Heart left ventricle (tissue), 16 donors: ENCODE data around the gene TNFAIP8L2. TPM values are rescaled to one million over a fixed set of nuclear protein-coding genes. Genes with fewer than 3 reads are reported as not detected.
A peak's percentile ranks its signal among the peaks of the same experiment; 100 is the strongest.

Experiments
- ATAC-seq, 4 donors: fragments of 200-7000 bp; cut with Tn5 transposase; one replicate each; pipeline ENCODE4 v1.9.1; 2020 to 2022; ENCODE audit warnings: moderate library complexity in 4 of 4, mild to moderate bottlenecking in 3 of 4, moderate number of reproducible peaks in 1 of 4
- DNase-seq, 5 donors: peaks; one replicate each; pipeline ENCODE4 v3.0.0-alpha.2; 2020
- H3K27ac ChIP-seq, 12 donors: fragments of 200-600 bp; sonication (generic) in 4 of 12; one replicate each; pipeline versions ENCODE4 v1.5.0 to v1.8.0; 2016 to 2022; ENCODE audit warnings: mild to moderate bottlenecking in 2 of 12
- H3K27me3 ChIP-seq, 9 donors: fragments of 200-600 bp; sonication (generic) in 2 of 9; one replicate each; pipeline versions ENCODE4 v1.5.1 to v1.8.0; 2016 to 2022; ENCODE audit warnings: mild to moderate bottlenecking in 3 of 9
- H3K36me3 ChIP-seq, 9 donors: fragments of 200-600 bp; sonication (generic) in 2 of 9; one replicate each; pipeline versions ENCODE4 v1.5.0 to v1.8.0; 2018 to 2022; ENCODE audit warnings: mild to moderate bottlenecking in 2 of 9
- H3K4me1 ChIP-seq, 12 donors: fragments of 200-600 bp; sonication (generic) in 4 of 12; one replicate each; pipeline versions ENCODE4 v1.5.0 to v1.8.0; 2016 to 2022; ENCODE audit warnings: mild to moderate bottlenecking in 3 of 12
- H3K4me3 ChIP-seq, 12 donors: fragments of 200-600 bp; sonication (generic) in 4 of 12; one replicate each; pipeline versions ENCODE4 v1.5.0 to v1.8.0; 2017 to 2022; ENCODE audit warnings: mild to moderate bottlenecking in 9 of 12, moderate library complexity in 4 of 12
- H3K9me3 ChIP-seq, 12 donors: fragments of 200-600 bp; sonication (generic) in 4 of 12; one replicate each; pipeline versions ENCODE4 v1.5.0 to v1.8.0; 2016 to 2022; ENCODE audit warnings: mild to moderate bottlenecking in 1 of 12
- CTCF ChIP-seq, 12 donors: fragments of 200-600 bp; sonication (generic) in 4 of 12; IDR thresholded peaks; one replicate each; pipeline versions ENCODE4 v1.5.0 to v1.8.0; 2018 to 2022; ENCODE audit warnings: antibody characterized with exemption in 12 of 12, mild to moderate bottlenecking in 5 of 12
- POLR2A ChIP-seq, 2 donors: fragments of 450-650 bp; IDR thresholded peaks; one replicate each; pipeline ENCODE4 v1.6.1; 2017; ENCODE audit warnings: antibody characterized with exemption in 2 of 2, mild to moderate bottlenecking in 2 of 2, moderate library complexity in 2 of 2
- WGBS, 4 donors: extraction: QIAGEN DNeasy Blood & Tissue Kit in 2 of 4; methylation state at CpG; one replicate each; pipeline versions ENCODE4 v1.1.5 to v1.1.7; 2013 to 2018; 5-methylcytosine and 5-hydroxymethylcytosine counted together
- intact Hi-C, 10 donors: fragments of 100-400 bp; cut with DNase I; formaldehyde crosslinking; loops; one replicate each; pipeline versions ENCODE4 v1.11.1 to v1.14.2; 2022
- polyA plus RNA-seq, 2 donors: library from polyadenylated mRNA; stranded (reverse); fragments of 200-250 nt; gene quantifications; one replicate each; pipeline ENCODE4 v1.2.3, GENCODE V29; 2013
- total RNA-seq, 9 donors: library from RNA; depleted of rRNA in 2 of 9; stranded (reverse); fragments of >200 nt in 2 of 9; fragmentation: NEBNext Ultra II Directional in 3 of 9; extraction: Animal tissue kit (Norgen Biotek cat#: 25700) in 3 of 9; gene quantifications; one replicate each; pipeline versions ENCODE4 v1.1.0 to v1.2.4, GENCODE V29; 2016 to 2023
- donor health status: ischemic (EF 13 %, LVEDD 7.1; RV severe dilation, severe dysfunction).
- donor health status: healthy with polysubstance abuse.
- donor health status: DM: no; HTN: yes; CAD: no.
- donor health status: DM: no; HTN: no; CAD: no.
- donor health status: ischemic (EF 25% LVEDD 6.9; RV normal size, moderate dysfunction).
- donor health status: ischemic (EF 25% LVEDD 5.7; RV mildly dilated, moderate dysfunction).
- donor health status: healthy.
- donor health status: DM: yes; HTN: yes; CAD: no.
- donor health status: ischemic (EF 35%, LVEDD 5.7; RV mildly dilated, moderate dysfunction).
- donor health status: nonischemic (EF 11% LVEDD 7.7; RV severe dilation, severe dysfunction).
- donor health status: DM: yes; HTN: yes; CAD: no.
- donor health status: PGD.
- donor health status: ischemic (EF 29% LVEDD 5.4; RV normal size, mild dysfunction).
- donor health status: nonischemic (EF 23%, LVEDD 6.1; RV moderate dilation, normal function).

Gene TNFAIP8L2
- total and polyA plus RNA-seq, 11 donors: 0.49 to 7.9 (median 1.6) TPM

- Histone ChIP-seq H3K4me1 (peaks cover 4 to 40% (median 22%) of the 10 kb centered on the region in 12 donors), H3K4me3 (peak within 1 kb of the TSS; percentile 58 to 91 (median 82)), H3K36me3 (peaks cover 0 to 66% (median 47%) of the 10 kb centered on the region in 9 donors), H3K27me3 (no peaks in the 10 kb centered on the region), H3K27ac (peak within 1 kb of the TSS; percentile 73 to 96 (median 93)), H3K9me3 (no peaks in the 10 kb centered on the region)
- intact Hi-C loops: loop anchor here in 1 of 10 donors (2.0 kb wide), 1 partner anchor 19 kb away; the partner anchor contains the start of gene SEMA6C
- DNase-seq (peak; percentile 95 to 98 (median 98)), ATAC-seq (peak; percentile 91 to 96 (median 94))
- WGBS, 4 donors: 0 to 1% (median 0%) methylated on average over 35 to 38 of the region's 38 CpGs
- TF ChIP-seq CTCF (IDR thresholded peaks at IDR 0.05) (peak in 4 of 12 donors; percentile 9 to 14 (median 12)), POLR2A (IDR thresholded peaks at IDR 0.05) (peak in 1 of 2 donors; percentile 34)
These were observed 9.5 kb downstream of the TNFAIP8L2 start, which contains the start of the genes LYSMD1 and SCNM1 for GRCh38 chr1:151165738-151166504. Gene LYSMD1, minus strand, starts transcription at chr1:151165902. Its CDS starts 644 bp downstream, at chr1:151165258. Gene SCNM1, plus strand, starts transcription at chr1:151166144. Its CDS starts 9 bp downstream, at chr1:151166153.

GRCh38 chr1:151166505-151166956 lies 10.1 kb downstream of the TNFAIP8L2 start:
- H3K27me3 ChIP-seq: no peaks in the 10 kb centered on the region
- peaks cover 4 to 36% (median 22%) of the 10 kb centered on the region in 12 donors for H3K4me1 ChIP-seq
- no peaks in the 10 kb centered on the region for H3K9me3 ChIP-seq
- DNase-seq (no peak), ATAC-seq (peak in 1 of 4 donors; percentile 2)
- intact Hi-C loops: no loop called here
- 3 to 5% (median 4%) methylated on average over 15 of the region's 15 CpGs for WGBS, 4 donors
- TF ChIP-seq POLR2A (IDR thresholded peaks at IDR 0.05) (no peak), CTCF (IDR thresholded peaks at IDR 0.05) (no peak)
- peaks cover 0 to 67% (median 41%) of the 10 kb centered on the region in 9 donors for H3K36me3 ChIP-seq
- peak overlapping the region; percentile 58 to 91 (median 82) for H3K4me3 ChIP-seq
- H3K27ac ChIP-seq: peak overlapping the region in 11 of 12 donors; percentile 76 to 96 (median 92)

- TF ChIP-seq POLR2A (IDR thresholded peaks at IDR 0.05) (no peak), CTCF (IDR thresholded peaks at IDR 0.05) (no peak)
- peaks cover 0 to 67% (median 36%) of the 10 kb centered on the region in 9 donors for H3K36me3 ChIP-seq
- no peak overlapping the region for H3K27ac ChIP-seq
- WGBS, 4 donors: 86 to 88% (median 87%) methylated on average over 6 of the region's 6 CpGs
- intact Hi-C loops: no loop called here
- H3K27me3 ChIP-seq: no peaks in the 10 kb centered on the region
- H3K9me3 ChIP-seq: no peaks in the 10 kb centered on the region
- H3K4me3 ChIP-seq: peak overlapping the region in 9 of 12 donors; percentile 72 to 91 (median 81)
- ATAC-seq (no peak), DNase-seq (no peak)
- peaks cover 4 to 34% (median 22%) of the 10 kb centered on the region in 12 donors for H3K4me1 ChIP-seq
These were observed 10.7 kb downstream of the TNFAIP8L2 start for GRCh38 chr1:151167116-151167515.

- peaks cover 0 to 89% (median 56%) of the 10 kb centered on the region in 9 donors for H3K36me3 ChIP-seq
- ATAC-seq (no peak), DNase-seq (no peak)
- H3K9me3 ChIP-seq: no peaks in the 10 kb centered on the region
- H3K27ac ChIP-seq: no peak overlapping the region
- no peaks in the 10 kb centered on the region for H3K27me3 ChIP-seq
- intact Hi-C loops: no loop called here
- peaks cover 0 to 23% (median 11%) of the 10 kb centered on the region in 12 donors for H3K4me1 ChIP-seq
- no peak for TF ChIP-seq CTCF (IDR thresholded peaks at IDR 0.05)
- no peak for TF ChIP-seq POLR2A (IDR thresholded peaks at IDR 0.05)
- 89 to 94% (median 93%) methylated on average over 5 of the region's 5 CpGs for WGBS, 4 donors
- no peak overlapping the region for H3K4me3 ChIP-seq
These were observed 14.7 kb downstream of the TNFAIP8L2 start for GRCh38 chr1:151171190-151171589.
